Glutamatergic neuron (in vitro differentiated cells): ENCODE measurements around the gene SNX33. TPM values are rescaled to one million over a fixed set of nuclear protein-coding genes. Genes with fewer than 3 reads are reported as not detected.

Experiments used
- DNase-seq: peaks from one replicate; pipeline ENCODE4 v3.0.0; 2022
- H3K27ac Mint-ChIP-seq: one replicate; pipeline ENCODE4 v1.8.0; 2020; ENCODE audit warnings: mild to moderate bottlenecking, mixed read lengths, inconsistent platforms; ENCODE audit not compliant: unreplicated experiment
- H3K27me3 Mint-ChIP-seq: one replicate; pipeline ENCODE4 v1.8.0; 2020; ENCODE audit warnings: mild to moderate bottlenecking, moderate library complexity, mixed read lengths, inconsistent platforms; ENCODE audit not compliant: unreplicated experiment
- H3K36me3 Mint-ChIP-seq: one replicate; pipeline ENCODE4 v1.8.0; 2020; ENCODE audit warnings: mild to moderate bottlenecking, mixed read lengths, inconsistent platforms; ENCODE audit not compliant: unreplicated experiment
- H3K4me1 Mint-ChIP-seq: one replicate; pipeline ENCODE4 v1.8.0; 2020; ENCODE audit warnings: mild to moderate bottlenecking, low read depth, mixed read lengths, inconsistent platforms; ENCODE audit not compliant: unreplicated experiment
- H3K4me3 Mint-ChIP-seq: one replicate; pipeline ENCODE4 v1.8.0; 2020; ENCODE audit warnings: mild to moderate bottlenecking, mixed read lengths, inconsistent platforms; ENCODE audit not compliant: unreplicated experiment
- H3K9me3 Mint-ChIP-seq: one replicate; pipeline ENCODE4 v1.8.0; 2020; ENCODE audit warnings: mild to moderate bottlenecking, moderate library complexity, mixed read lengths, inconsistent platforms; ENCODE audit not compliant: unreplicated experiment
- total RNA-seq: library from RNA; stranded (reverse); fragmentation: NEBNext Ultra II Directional; extraction: Animal tissue kit (Norgen Biotek cat#: 25700); gene quantifications from one replicate; pipeline ENCODE4 v1.2.1, GENCODE V29; 2021; ENCODE audit not compliant: unreplicated experiment
- TF ChIP-seq, protein P1 (sequence below): fragments of 200-600 bp; sonication (generic); IDR thresholded peaks from one replicate; pipeline ENCODE4 v1.5.0; 2021; ENCODE audit not compliant: partially characterized antibody, unreplicated experiment

The SNX33 gene
- total RNA-seq, 1 donor from 2014 or later, result 21.2 TPM

DNA sequence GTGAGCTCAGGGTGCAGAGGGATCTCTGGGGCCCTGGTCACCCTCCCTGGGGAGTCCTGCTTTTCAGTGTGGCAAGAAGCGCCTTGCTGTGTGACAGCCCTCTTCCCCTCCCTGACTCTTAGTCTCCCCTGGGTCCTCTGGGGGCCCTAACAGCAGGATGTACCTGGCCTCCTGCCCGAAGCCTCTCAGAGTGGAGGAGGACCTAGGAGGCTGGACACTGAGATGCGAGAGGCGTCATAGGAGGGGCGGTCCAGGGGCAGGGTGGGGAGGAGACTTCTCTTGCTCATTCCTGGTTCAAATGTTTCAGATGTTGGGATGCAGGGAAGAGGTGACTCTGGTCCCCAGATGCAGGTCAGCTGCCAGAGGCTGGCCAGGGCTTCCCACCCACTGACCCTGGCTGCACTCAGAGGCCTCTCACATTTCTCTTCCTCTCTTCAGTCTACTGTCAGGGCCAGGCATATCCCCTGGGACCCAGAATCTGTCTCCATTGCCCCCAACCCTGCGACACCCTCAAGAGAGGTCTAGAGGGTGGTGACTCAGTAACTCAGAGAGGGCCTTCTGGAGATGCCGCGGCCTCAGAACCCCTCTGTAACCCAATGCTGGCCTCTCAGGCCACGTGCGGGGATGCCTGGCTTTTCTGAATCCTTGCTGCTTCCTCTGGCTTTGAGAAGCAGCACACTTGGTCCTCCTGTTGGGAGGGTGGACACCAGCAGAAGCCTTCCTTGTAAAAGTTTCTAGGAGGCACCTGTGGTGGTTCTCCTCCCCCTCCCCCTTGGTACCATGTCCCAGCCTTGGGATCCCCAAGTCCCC lies 25.9 kb downstream of the SNX33 start:
- no peaks in the 10 kb centered on the region for H3K36me3 Mint-ChIP-seq
- no peak for DNase-seq
- H3K27ac Mint-ChIP-seq, result no peak overlapping the region
- TF ChIP-seq, protein P1, sequence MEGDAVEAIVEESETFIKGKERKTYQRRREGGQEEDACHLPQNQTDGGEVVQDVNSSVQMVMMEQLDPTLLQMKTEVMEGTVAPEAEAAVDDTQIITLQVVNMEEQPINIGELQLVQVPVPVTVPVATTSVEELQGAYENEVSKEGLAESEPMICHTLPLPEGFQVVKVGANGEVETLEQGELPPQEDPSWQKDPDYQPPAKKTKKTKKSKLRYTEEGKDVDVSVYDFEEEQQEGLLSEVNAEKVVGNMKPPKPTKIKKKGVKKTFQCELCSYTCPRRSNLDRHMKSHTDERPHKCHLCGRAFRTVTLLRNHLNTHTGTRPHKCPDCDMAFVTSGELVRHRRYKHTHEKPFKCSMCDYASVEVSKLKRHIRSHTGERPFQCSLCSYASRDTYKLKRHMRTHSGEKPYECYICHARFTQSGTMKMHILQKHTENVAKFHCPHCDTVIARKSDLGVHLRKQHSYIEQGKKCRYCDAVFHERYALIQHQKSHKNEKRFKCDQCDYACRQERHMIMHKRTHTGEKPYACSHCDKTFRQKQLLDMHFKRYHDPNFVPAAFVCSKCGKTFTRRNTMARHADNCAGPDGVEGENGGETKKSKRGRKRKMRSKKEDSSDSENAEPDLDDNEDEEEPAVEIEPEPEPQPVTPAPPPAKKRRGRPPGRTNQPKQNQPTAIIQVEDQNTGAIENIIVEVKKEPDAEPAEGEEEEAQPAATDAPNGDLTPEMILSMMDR, result no peak
- peaks cover 3% of the 10 kb centered on the region for H3K9me3 Mint-ChIP-seq
- no peak overlapping the region for H3K4me3 Mint-ChIP-seq
- peaks cover 6% of the 10 kb centered on the region for H3K4me1 Mint-ChIP-seq
- no peaks in the 10 kb centered on the region for H3K27me3 Mint-ChIP-seq

DNA sequence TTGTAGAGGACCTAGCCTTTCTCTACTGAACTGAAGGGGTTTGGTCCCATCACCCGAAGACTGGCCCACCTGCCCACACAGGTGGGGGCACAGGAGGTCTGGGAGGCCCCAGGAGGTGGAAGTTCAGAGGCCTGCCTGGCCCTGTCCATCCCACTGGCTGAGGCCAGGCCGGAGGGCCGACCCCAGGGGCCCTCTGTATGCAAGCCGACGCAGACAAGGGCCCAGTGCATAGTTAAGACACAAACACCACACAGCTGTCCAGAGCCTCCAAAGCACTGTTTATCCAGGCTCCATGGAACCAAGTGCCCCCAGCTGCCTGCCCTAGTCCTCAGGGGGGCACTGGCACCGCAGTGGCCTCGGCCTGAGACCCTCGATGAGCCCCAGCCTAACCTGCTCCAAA lies 26.7 kb downstream of the SNX33 start:
- TF ChIP-seq, protein P1, result no peak
- H3K27ac Mint-ChIP-seq, result no peak overlapping the region
- DNase-seq, result no peak
- H3K36me3 Mint-ChIP-seq, result no peaks in the 10 kb centered on the region
- no peak overlapping the region for H3K4me3 Mint-ChIP-seq
- H3K4me1 Mint-ChIP-seq, result peaks cover 7% of the 10 kb centered on the region
- H3K27me3 Mint-ChIP-seq, result no peaks in the 10 kb centered on the region
- peaks cover 3% of the 10 kb centered on the region for H3K9me3 Mint-ChIP-seq

DNA sequence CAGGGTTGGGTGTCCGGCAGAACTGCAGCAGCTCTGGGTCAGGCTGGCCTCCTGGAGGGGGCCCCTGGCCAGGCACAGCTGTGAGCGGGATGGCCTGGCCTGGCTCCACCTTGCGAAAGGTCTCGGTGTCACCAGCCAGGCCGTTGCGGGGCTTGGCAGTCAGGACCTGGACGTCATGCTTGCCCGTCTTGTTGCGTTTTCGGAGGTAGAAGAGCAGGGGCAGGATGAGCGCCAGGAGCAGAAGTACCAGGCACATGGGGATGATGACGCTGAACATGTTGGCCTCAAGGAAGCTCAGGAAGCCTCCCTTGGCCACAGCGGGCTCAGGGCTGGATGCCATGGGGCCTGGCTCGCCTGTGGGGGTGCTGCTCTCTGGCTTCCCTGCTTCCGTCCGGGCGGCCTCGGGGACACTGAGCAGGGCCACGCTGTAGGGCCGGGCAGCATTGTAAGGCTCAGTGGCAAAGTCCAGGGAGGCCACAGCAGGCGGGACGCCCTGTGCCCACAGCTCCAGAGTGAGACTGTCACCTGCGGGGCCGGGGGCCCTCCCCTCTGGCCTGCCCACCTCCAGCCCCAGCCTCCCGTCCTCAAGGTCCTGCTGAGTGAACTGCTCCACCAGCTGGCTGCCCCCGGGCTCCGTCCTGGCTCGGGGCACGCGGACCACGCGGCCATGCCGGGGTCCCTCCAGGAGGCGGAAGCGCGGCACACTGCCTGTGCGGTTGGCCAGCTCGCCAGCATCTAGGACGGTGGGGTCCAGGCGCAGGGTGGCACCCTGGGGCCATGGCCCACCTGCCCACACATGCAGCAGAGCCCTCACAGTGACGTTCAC lies 28.1 kb downstream of the SNX33 start:
- Mint-ChIP-seq H3K4me1 (peaks cover 7% of the 10 kb centered on the region), H3K27me3 (no peaks in the 10 kb centered on the region), H3K4me3 (no peak overlapping the region), H3K36me3 (no peaks in the 10 kb centered on the region), H3K9me3 (peaks cover 6% of the 10 kb centered on the region), H3K27ac (no peak overlapping the region)
- TF ChIP-seq, protein P1, result no peak
- no peak for DNase-seq

DNA sequence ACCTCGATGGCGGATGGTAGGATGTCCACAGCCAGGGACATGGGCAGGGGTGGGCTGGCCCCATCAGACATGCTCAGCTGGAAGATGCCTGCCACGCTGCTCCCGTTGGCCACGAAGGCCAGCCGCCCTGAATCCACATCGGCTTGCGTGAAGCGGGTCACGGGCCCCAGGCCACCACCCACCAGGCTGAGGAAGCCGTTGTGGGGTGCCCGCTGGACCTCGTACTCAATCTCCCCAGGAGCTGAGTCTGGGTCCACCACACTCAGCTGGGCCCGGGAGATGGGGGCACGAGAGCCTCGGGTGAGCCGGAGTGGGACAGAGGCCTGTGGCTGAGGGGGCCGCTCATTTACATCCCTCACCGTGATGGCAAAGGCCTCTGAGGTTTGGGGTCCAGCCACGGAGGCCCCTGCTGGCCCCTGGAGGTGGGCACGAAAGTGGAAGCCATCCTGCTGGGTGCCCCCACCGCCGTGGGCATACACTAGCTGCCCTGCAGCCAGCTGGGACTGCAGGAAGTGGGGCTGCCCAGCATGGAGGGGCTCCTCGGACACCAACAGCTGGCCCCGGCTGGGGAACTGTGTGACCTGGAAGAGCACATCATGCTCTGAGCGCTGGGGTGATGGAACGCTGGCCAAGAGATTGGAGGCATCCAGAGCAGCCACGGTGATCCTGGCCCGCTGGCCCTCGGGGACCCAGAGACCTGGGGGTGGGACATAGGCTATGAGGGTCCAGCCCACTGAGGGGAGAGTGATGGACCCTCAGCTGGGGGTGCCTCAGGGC lies 29.2 kb downstream of the SNX33 start:
- Mint-ChIP-seq H3K27ac (no peak overlapping the region), H3K27me3 (peaks cover 4% of the 10 kb centered on the region), H3K4me1 (peaks cover 7% of the 10 kb centered on the region), H3K4me3 (no peak overlapping the region), H3K9me3 (peaks cover 6% of the 10 kb centered on the region), H3K36me3 (no peaks in the 10 kb centered on the region)
- no peak for DNase-seq
- TF ChIP-seq, protein P1, result no peak
